Activated naive CD8-positive, alpha-beta T cell treated with anti-CD3 and anti-CD28 coated beads, Interleukin-2, amount 50 U/mL, for 24 hours (primary cell): ENCODE measurements around the gene GNG2.

Experiments used
- ATAC-seq: fragments of 150-1000 bp; cut with Tn5 transposase; one replicate; pipeline ENCODE4 v1.10.0; 2021
- DNase-seq: peaks from one replicate; pipeline ENCODE4 v3.0.0; 2021
- H3K27ac Mint-ChIP-seq: one replicate; pipeline ENCODE4 v1.8.0; 2021; ENCODE audit warnings: mild to moderate bottlenecking, mixed read lengths
- H3K27me3 Mint-ChIP-seq: one replicate; pipeline ENCODE4 v1.8.0; 2021; ENCODE audit warnings: mixed read lengths
- H3K36me3 Mint-ChIP-seq: one replicate; pipeline ENCODE4 v1.8.0; 2021; ENCODE audit warnings: low read depth, mixed read lengths
- H3K4me1 Mint-ChIP-seq: one replicate; pipeline ENCODE4 v1.8.0; 2021; ENCODE audit warnings: mixed read lengths
- H3K4me3 Mint-ChIP-seq: one replicate; pipeline ENCODE4 v1.8.0; 2021; ENCODE audit warnings: mild to moderate bottlenecking, moderate library complexity, mixed read lengths
- H3K9me3 Mint-ChIP-seq: one replicate; pipeline ENCODE4 v1.8.0; 2021; ENCODE audit warnings: mixed read lengths

The GNG2 gene

DNA sequence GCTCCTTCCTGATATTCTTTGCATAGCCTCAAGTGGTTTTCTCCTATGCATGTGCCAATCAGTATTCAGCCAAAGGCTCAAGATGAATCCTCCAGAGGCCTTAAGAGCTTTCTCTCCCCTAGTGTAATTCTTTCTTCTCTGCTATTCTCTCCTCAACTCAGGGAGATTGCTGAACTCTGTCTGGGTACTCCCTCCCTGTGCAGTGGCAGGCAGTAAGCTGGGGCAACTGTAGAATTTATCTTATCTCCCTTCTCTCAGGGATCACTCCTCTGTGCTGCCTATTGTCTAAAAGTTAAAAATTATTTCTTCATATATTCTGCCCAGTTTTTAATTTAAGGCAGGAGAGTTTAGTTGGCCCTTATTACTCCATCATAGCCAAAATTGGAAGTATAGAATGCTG, 100.5 kb downstream of the GNG2 start:
- DNase-seq, result no peak
- H3K4me3 Mint-ChIP-seq, result no peak overlapping the region
- H3K9me3 Mint-ChIP-seq, result peaks cover 26% of the 10 kb centered on the region
- peaks cover 58% of the 10 kb centered on the region for H3K36me3 Mint-ChIP-seq
- peaks cover 40% of the 10 kb centered on the region for H3K4me1 Mint-ChIP-seq
- no peaks in the 10 kb centered on the region for H3K27me3 Mint-ChIP-seq
- no peak for ATAC-seq
- H3K27ac Mint-ChIP-seq, result no peak overlapping the region

DNA sequence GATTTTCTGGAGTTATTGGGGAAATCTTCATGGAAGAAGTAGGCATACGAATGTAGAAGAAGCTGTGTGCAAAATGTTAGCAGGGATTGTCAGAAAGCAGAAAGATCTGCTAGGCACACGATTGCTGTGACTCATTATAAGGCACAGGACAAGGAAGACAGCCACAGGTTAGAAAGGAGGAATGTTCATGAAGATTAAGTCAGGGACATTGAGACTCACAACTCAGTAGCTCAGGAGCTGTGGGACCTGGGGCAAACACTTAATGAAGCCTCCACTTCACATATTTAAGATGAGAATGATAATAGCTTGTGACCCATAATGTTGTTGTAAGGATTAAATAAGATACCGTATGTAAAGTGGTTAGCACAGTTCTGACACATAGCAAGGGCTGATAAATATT, 102.3 kb downstream of the GNG2 start:
- H3K27me3 Mint-ChIP-seq, result no peaks in the 10 kb centered on the region
- peak overlapping the region; percentile 0 for H3K27ac Mint-ChIP-seq
- H3K9me3 Mint-ChIP-seq, result peaks cover 21% of the 10 kb centered on the region
- peaks cover 40% of the 10 kb centered on the region for H3K4me1 Mint-ChIP-seq
- H3K4me3 Mint-ChIP-seq, result peak overlapping the region; percentile 0
- DNase-seq (no peak), ATAC-seq (no peak)
- H3K36me3 Mint-ChIP-seq, result peaks cover 44% of the 10 kb centered on the region

DNA sequence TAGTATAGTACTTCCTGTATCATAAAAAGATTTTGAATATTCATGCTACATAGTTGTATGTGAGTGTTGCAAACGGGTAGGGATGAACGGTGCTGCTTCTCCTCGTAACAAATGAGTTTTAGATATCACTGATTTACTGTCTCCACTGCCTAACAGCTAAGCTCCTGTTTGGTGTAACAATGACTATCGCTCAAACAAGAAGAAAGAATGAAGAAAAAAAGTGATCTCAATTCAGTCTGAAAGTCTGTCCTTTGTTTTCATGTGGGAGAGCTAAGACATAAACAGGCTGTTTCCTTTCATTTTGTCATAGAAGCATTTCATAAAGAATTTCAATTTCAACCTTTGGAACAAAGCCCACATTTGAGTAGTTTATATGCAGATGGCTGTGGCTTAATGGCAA, 102.9 kb downstream of the GNG2 start:
- peak overlapping the region; percentile 50 for H3K27ac Mint-ChIP-seq
- peak overlapping the region; percentile 46 for H3K4me3 Mint-ChIP-seq
- no peaks in the 10 kb centered on the region for H3K27me3 Mint-ChIP-seq
- no peak for DNase-seq
- ATAC-seq, result no peak
- H3K36me3 Mint-ChIP-seq, result peaks cover 40% of the 10 kb centered on the region
- peaks cover 21% of the 10 kb centered on the region for H3K9me3 Mint-ChIP-seq
- peaks cover 40% of the 10 kb centered on the region for H3K4me1 Mint-ChIP-seq

DNA sequence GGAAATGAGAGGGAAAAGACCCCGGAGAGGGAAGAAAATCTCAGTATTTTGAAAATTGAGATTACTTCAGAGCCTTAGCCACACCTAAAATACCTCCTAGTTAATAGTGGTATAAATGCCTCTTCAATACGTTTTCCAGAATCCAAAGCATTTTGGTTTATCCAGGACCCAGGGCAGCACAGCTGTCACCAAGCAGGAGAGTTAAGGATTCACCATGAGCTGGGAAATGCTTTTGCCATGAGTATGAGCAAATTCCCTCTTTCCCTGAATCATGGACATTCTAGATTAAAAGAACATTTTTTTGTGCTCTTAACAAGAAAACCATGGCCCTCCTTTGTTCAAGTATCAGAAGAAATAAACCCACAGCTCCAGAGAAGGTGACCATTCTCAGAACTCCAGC, 107.1 kb downstream of the GNG2 start:
- H3K27me3 Mint-ChIP-seq, result no peaks in the 10 kb centered on the region
- peaks cover 17% of the 10 kb centered on the region for H3K4me1 Mint-ChIP-seq
- H3K36me3 Mint-ChIP-seq, result peaks cover 19% of the 10 kb centered on the region
- DNase-seq (no peak), ATAC-seq (no peak)
- H3K27ac Mint-ChIP-seq, result no peak overlapping the region
- H3K9me3 Mint-ChIP-seq, result no peaks in the 10 kb centered on the region
- no peak overlapping the region for H3K4me3 Mint-ChIP-seq

DNA sequence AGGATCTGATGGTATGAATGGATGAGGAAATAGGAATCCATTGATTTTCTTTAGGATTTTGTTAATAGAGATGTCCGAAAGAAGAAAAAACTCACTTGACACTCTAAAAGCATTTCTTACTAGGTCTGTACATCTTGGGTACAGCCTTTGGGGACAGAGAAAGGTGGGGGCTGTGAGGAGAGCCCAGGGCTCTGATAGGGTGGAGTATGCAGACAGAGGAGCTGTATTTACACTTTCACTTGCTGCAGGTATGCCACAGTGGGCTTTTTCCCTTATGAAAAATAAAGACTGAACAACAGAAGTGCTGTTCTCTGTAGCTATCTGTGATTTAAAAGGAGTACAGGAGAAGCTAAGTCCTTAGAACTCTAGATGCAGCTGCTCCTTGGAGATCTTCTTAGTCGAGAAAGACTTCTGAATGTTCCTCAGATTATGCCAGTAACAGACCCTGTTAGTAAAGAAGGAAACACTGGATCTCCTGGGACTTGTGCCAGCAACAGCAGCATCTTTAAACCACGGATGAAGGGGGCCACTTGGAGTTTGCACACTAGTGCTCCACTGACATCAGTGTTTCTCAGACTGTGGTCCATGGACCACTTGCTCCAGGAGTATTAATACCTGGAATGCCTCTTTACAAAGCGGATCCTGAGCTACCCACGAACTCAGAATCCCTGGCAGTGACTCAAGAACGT, 109.6 kb downstream of the GNG2 start:
- Mint-ChIP-seq H3K4me1 (peaks cover 4% of the 10 kb centered on the region), H3K9me3 (no peaks in the 10 kb centered on the region), H3K27ac (no peak overlapping the region), H3K4me3 (no peak overlapping the region), H3K27me3 (no peaks in the 10 kb centered on the region), H3K36me3 (peaks cover 10% of the 10 kb centered on the region)
- ATAC-seq (no peak), DNase-seq (no peak)

DNA sequence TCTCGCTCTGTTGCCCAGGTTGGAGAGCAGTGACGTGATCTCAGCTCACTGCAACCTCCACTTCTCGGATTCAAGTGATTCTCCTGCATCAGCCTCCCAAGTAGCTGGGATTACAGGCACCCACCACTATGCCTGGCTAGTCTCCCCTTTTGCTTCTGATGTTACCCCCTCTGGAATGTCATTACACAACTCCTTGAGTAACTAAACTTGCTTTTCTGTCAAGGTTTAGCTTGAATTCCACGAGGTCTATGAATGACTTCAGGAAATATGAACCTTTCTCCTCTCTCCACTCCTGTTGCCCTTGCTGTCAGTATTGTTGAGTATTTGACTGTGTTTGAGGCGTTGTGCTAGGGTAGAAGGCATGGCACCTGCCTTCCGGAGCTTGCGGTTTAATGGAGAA, 112.2 kb downstream of the GNG2 start:
- H3K4me3 Mint-ChIP-seq, result no peak overlapping the region
- no peaks in the 10 kb centered on the region for H3K4me1 Mint-ChIP-seq
- H3K27me3 Mint-ChIP-seq, result no peaks in the 10 kb centered on the region
- no peak for ATAC-seq
- no peak for DNase-seq
- no peaks in the 10 kb centered on the region for H3K9me3 Mint-ChIP-seq
- H3K36me3 Mint-ChIP-seq, result peaks cover 3% of the 10 kb centered on the region
- no peak overlapping the region for H3K27ac Mint-ChIP-seq

DNA sequence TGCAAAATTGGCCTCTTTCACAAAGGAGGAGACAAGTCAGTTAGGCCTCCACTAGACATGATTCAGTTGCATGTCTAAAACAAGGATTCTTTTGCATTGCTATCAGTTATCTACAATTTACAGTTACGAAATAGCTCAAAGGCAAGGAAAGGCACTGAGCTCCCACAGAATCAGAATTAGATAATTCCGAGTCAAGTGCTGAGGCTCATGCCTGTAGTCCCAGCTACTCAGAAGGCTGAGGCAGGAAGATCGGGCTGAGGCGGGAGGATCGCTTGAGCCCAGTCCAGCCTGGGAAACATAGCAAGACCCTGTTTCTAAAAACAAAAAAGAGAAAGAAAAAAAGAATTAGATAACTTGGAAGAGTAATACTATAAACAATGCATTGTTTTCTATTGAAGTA, 116.7 kb downstream of the GNG2 start:
- ATAC-seq, result no peak
- H3K9me3 Mint-ChIP-seq, result no peaks in the 10 kb centered on the region

DNA sequence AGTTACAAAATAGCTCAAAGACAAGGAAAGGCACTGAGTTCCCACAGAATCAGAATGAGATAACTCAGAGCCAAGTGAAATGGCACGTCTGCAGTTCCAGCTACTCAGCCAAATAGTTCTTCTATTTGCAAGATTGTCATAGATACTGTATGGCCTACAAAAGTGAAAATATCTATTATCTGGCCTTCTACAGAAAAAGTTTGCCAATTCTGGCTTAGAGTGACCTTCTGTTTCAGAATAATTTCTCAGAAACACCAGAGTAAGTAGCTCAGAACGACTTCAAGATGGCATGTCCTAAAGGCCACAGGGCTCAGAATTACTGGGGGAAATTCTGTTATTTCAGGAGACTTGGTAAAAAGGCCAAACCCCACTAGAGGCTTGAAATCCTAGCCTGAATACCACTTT, 118.3 kb downstream of the GNG2 start:
- no peak for ATAC-seq
- DNase-seq, result no peak
- H3K4me1 Mint-ChIP-seq, result peaks cover 8% of the 10 kb centered on the region
- no peak overlapping the region for H3K27ac Mint-ChIP-seq
- H3K9me3 Mint-ChIP-seq, result no peaks in the 10 kb centered on the region
- no peak overlapping the region for H3K4me3 Mint-ChIP-seq
- no peaks in the 10 kb centered on the region for H3K27me3 Mint-ChIP-seq
- H3K36me3 Mint-ChIP-seq, result no peaks in the 10 kb centered on the region

More for the DNA sequence above, 116.7 kb downstream of the GNG2 start:
- no peak overlapping the region for H3K27ac Mint-ChIP-seq
- H3K36me3 Mint-ChIP-seq, result no peaks in the 10 kb centered on the region
- no peak overlapping the region for H3K4me3 Mint-ChIP-seq
- no peak for DNase-seq
- H3K4me1 Mint-ChIP-seq, result peaks cover 8% of the 10 kb centered on the region
- no peaks in the 10 kb centered on the region for H3K27me3 Mint-ChIP-seq

DNA sequence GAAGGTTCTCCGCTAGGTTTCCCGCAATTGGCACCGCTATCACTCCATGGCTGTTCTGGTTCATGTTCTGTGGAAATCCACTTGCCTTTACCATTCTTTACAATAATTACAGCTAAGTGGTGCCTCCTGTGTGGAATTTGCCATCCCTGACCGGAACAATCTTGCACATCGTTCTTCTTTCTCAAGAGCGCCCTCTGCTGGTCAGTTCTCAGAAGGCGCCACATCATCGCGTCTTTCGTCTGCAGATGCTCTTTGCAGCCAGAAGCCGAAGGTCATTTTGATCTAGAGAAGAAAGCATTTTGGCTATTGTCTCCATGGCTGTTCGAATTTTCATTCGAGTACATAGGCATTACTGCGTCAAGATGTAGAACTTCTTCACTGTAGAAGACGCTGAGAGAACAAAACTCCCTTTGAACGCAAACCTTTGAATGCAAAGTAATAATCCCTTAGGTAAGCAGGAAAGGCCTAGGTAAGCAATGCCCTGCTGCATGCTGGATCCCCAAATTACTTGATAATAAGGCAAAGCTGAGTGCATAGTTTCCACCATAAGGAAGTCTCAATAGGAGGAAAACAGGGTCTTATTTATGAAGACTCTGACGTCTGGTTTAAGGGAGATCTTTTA, 118.8 kb downstream of the GNG2 start:
- DNase-seq, result peak; percentile 87
- Mint-ChIP-seq H3K4me1 (peaks cover 8% of the 10 kb centered on the region), H3K27me3 (no peaks in the 10 kb centered on the region), H3K27ac (no peak overlapping the region), H3K36me3 (no peaks in the 10 kb centered on the region), H3K9me3 (no peaks in the 10 kb centered on the region), H3K4me3 (no peak overlapping the region)
- peak; percentile 63 for ATAC-seq

DNA sequence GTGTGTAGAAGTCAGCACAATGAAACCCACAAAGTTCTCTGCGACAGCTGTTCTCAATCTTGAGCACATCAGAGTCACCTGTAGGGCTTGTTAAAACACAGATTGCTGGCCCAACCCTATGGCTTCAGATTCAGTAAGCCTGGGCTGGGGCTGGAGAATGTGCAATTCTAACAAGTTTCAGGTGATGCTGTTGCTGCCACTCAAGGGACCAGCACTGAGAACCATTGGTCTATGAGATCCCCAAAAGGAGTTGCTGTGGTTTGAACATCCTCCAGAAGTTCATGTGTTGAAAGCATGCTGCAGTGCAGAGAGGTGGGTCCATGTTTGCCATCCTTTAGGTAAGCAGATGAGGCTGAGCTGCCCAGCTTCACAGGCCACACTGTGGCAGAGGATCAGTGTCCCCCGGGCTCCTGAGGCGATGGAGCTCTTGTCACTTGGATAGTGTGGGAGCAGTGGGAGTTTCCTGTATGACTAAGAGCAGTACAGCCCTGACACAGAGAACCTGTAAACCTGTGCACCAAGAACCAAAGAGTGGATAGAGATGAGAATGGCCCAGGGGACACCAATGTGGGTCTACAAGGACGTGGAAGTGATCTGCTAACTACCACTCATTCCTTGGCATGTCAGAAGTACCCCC, 120.9 kb downstream of the GNG2 start:
- ATAC-seq, result peak; percentile 64
- DNase-seq, result no peak
- Mint-ChIP-seq H3K27me3 (no peaks in the 10 kb centered on the region), H3K4me1 (peaks cover 8% of the 10 kb centered on the region), H3K36me3 (no peaks in the 10 kb centered on the region), H3K4me3 (no peak overlapping the region), H3K9me3 (no peaks in the 10 kb centered on the region), H3K27ac (no peak overlapping the region)

DNA sequence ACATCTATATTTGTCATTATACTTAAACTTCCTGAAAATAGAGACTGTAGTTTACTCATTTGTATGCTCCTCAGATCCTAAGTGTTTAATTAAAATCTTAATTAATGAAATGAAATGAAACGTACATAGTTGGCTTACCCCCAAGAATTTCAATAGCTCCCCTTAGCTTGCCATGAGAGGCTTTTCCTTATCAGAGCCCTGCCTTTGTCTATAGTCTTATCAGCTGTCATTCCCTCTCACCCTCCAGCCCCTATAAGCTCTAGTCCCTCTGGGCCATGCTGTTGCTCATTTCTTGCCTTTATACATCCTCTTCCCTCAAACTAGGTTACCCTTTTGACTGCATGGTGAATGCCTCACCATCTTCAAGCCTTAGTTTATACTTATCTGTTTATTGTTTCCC, 127.8 kb downstream of the GNG2 start:
- DNase-seq (no peak), ATAC-seq (no peak)
- Mint-ChIP-seq H3K4me1 (peaks cover 32% of the 10 kb centered on the region), H3K4me3 (peak overlapping the region; percentile 100), H3K36me3 (peaks cover 16% of the 10 kb centered on the region), H3K27me3 (no peaks in the 10 kb centered on the region), H3K27ac (peak overlapping the region; percentile 86), H3K9me3 (no peaks in the 10 kb centered on the region)

DNA sequence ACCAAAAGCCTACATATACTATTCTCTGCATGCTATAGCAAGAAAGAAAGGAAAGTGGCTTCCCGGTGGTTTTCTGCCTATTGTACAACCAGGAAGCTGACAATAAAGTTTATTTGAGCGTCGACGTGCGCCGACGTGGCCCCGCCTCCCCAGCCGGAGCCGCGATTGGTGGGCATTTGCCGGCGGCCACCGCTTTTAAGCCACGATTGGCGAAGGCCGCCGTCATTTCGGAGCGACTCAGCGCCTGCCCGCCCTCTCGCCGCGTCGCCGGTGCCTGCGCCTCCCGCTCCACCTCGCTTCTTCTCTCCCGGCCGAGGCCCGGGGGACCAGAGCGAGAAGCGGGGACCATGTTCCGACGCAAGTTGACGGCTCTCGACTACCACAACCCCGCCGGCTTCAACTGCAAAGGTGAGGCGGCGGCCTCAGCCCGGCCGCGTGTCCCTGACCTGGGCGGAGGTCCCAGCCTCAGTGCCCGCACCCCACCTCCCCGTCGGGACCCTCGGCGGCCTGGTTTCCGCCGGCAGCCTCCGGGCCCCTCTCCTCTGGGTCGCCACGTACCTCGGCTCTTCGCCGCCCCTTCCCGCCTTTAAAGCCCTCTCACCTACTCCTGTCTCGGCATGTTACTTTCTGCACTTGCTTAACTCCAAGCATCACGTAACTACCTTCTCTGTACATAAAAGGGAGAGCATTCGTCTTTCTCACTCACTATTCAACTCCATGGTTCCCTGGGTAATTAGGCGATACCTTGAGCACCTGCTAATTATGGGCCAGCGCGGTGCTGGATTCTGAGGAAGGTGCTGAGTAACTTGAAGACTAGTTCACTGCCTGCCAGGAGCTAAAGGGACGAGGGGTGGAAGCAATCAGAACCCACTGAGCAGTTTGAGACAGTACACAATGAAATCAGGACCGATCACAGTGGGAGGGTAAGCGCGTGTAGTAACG, 129.2 kb downstream of the GNG2 start, which contains the start of gene RTRAF:
Gene RTRAF (plus strand): TSS at position 254 of the 942 bp plus-strand sequence. CDS start 94 bp downstream, at position 348.
- DNase-seq, result peak; percentile 94
- Mint-ChIP-seq H3K9me3 (no peaks in the 10 kb centered on the region), H3K36me3 (peaks cover 26% of the 10 kb centered on the region), H3K4me1 (peaks cover 42% of the 10 kb centered on the region), H3K27me3 (no peaks in the 10 kb centered on the region), H3K27ac (peak within 1 kb of the TSS; percentile 96), H3K4me3 (peak within 1 kb of the TSS; percentile 100)
- ATAC-seq, result peak; percentile 97

DNA sequence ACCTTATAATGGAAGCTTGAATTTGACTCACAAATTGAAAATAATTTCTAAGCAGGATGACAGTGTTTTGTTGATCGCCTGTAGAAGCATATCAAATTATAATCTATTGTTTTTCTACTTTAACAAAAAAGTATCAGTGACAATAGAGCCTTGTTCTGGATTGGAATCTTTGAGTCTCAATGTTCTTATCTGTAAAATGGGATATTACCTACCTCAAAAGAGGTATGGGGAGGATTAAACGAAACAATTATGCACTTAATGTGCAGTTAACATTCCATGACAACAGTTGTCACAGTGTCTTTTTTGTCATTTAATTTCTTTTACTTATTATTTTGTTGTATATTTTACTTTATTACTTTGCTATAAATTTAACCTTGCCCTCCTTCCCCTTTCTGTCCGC, 130.1 kb downstream of the GNG2 start:
- H3K9me3 Mint-ChIP-seq, result no peaks in the 10 kb centered on the region
- DNase-seq (no peak), ATAC-seq (no peak)
- H3K4me3 Mint-ChIP-seq, result peak overlapping the region; percentile 100
- H3K36me3 Mint-ChIP-seq, result peaks cover 28% of the 10 kb centered on the region
- H3K27me3 Mint-ChIP-seq, result no peaks in the 10 kb centered on the region
- H3K27ac Mint-ChIP-seq, result peak overlapping the region; percentile 96
- peaks cover 45% of the 10 kb centered on the region for H3K4me1 Mint-ChIP-seq

DNA sequence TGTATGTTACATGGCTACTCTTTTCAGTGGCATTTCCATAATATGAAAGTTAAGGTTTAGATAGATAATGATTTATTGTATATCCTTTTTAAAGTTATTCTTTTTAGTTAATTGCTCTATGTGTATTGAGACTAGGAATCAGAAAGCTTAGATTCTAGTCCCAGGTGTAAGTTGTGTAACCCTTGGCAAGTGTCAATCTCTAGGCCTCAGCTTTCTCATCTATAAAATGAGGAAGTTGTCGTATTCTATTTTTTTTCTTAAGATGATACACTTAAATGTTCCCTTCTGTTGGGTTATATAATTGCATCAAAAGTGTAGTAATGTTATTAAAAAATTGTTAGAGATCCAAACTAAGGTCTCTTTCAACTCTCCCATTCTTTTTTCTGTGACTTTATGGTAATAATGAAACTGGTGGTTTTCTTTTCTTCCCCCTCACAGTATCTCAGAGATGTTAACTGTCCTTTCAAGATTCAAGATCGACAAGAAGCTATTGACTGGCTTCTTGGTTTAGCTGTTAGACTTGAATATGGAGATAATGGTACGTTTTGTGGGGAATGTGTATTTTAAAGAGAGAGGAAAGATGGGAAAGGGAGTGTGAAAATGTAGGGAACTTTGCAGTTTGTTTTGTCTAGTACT, 133.0 kb downstream of the GNG2 start:
- ATAC-seq (no peak), DNase-seq (no peak)
- H3K9me3 Mint-ChIP-seq, result no peaks in the 10 kb centered on the region
- peaks cover 40% of the 10 kb centered on the region for H3K36me3 Mint-ChIP-seq
- peak overlapping the region; percentile 0 for H3K27ac Mint-ChIP-seq
- H3K27me3 Mint-ChIP-seq, result no peaks in the 10 kb centered on the region
- peaks cover 47% of the 10 kb centered on the region for H3K4me1 Mint-ChIP-seq
- peak overlapping the region; percentile 16 for H3K4me3 Mint-ChIP-seq
